NT2/D1 (cell line): ENCODE data around the gene TAF8.
"Not testable (repeated sequence)": the region's sequence is repeated elsewhere in the genome, so short reads cannot be mapped to it uniquely, and the experiment has no call there.

ENCODE experiments used
- DNase-seq: peaks from one replicate; pipeline ENCODE4 v3.0.0-alpha.2; 2011; ENCODE audit warnings: low read depth, low spot score
- H3K27me3 ChIP-seq: 2 replicates; pipeline ENCODE4 v1.6.0; 2011; ENCODE audit warnings: mild to moderate bottlenecking; ENCODE audit not compliant: insufficient read length, insufficient read depth
- H3K36me3 ChIP-seq: 2 replicates; pipeline ENCODE4 v1.6.1; 2011; ENCODE audit warnings: mild to moderate bottlenecking, low read length, mixed read lengths; ENCODE audit not compliant: insufficient read depth, insufficient read length
- H3K4me1 ChIP-seq: 2 replicates; pipeline ENCODE4 v1.5.1; 2011; ENCODE audit not compliant: insufficient read depth, insufficient read length
- H3K4me3 ChIP-seq: 2 replicates; pipeline ENCODE4 v1.5.1; 2011; ENCODE audit warnings: low read depth; ENCODE audit not compliant: insufficient read length
- H3K9ac ChIP-seq: 2 replicates; pipeline ENCODE4 v1.6.0; 2011; ENCODE audit warnings: low read depth; ENCODE audit not compliant: insufficient read length
- H3K9me3 ChIP-seq: 2 replicates; pipeline ENCODE4 v1.5.1; 2011; ENCODE audit warnings: mild to moderate bottlenecking, low read length; ENCODE audit not compliant: insufficient read depth
- SUZ12 ChIP-seq: IDR thresholded peaks from 2 replicates; pipeline ENCODE4 v1.6.1; 2011; ENCODE audit not compliant: insufficient read length, insufficient read depth; ENCODE audit errors: extremely low read depth
- YY1 ChIP-seq: IDR thresholded peaks from 2 replicates; pipeline ENCODE4 v1.6.1; 2011; ENCODE audit not compliant: insufficient read length, insufficient read depth
- ZNF274 ChIP-seq: IDR thresholded peaks from 2 replicates; pipeline ENCODE4 v1.6.1; 2011; ENCODE audit warnings: mild to moderate bottlenecking, low read depth, low read length

Gene TAF8, protein sequence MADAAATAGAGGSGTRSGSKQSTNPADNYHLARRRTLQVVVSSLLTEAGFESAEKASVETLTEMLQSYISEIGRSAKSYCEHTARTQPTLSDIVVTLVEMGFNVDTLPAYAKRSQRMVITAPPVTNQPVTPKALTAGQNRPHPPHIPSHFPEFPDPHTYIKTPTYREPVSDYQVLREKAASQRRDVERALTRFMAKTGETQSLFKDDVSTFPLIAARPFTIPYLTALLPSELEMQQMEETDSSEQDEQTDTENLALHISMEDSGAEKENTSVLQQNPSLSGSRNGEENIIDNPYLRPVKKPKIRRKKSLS

DNA sequence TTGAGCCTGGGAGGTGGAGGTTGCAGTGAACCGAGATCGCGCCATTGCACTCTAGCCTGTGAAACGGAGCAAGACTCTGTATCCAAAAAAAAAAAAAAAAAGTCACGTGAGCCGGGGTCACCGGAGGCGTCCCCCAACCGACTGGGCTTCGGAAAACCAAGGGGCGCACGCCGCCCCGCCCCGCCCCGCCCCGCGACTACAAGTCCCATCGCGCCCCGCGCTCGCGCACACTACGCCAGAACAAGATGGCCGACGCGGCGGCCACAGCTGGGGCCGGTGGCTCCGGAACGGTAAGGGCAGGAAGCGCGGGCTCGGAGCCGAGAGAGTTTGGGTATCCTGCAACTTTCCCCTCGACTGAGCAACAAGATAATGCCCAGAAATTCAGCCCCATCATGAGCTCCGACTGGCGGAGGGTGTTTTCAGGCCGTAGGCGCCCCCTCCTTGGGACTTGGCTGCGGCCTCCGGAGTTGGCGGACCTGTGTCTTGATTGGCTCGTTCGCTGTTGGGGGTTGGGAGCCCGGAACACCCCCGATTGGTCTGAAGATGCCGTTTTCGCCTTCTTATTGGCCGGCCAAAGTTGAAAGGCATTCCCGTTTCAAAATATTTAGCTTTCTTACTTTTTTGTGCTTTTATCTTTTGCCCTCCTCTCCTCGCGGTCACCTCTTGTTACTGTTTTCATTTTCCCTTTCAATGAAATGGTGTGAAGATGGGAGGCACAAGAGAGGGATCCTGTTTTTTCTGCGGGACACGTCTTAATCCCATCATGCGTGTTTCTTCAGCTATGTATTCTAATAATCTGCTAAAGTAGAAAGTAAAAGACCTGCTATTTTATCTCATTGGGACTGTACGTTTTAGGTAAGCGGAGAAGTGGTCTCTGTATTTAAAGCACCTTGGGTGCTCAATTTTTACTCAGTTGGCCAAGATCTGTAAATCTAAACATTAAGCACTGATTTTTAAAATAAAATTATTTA is at the start of gene TAF8:
TSS of gene TAF8 (plus strand) at position 228 of the 971 bp plus-strand sequence. CDS start at position 246, 18 bp downstream.
- Histone ChIP-seq H3K4me3 (peak within 1 kb of the TSS; percentile 86), H3K9me3 (no peaks in the 10 kb centered on the region), H3K4me1 (peaks cover 9% of the 10 kb centered on the region), H3K36me3 (peaks cover 24% of the 10 kb centered on the region), H3K27me3 (peaks cover 42% of the 10 kb centered on the region), H3K9ac (peak within 1 kb of the TSS; percentile 94)
- DNase-seq, result peak; percentile 79
- TF ChIP-seq YY1 (peak; percentile 86), SUZ12 (no peak), ZNF274 (no peak)

DNA sequence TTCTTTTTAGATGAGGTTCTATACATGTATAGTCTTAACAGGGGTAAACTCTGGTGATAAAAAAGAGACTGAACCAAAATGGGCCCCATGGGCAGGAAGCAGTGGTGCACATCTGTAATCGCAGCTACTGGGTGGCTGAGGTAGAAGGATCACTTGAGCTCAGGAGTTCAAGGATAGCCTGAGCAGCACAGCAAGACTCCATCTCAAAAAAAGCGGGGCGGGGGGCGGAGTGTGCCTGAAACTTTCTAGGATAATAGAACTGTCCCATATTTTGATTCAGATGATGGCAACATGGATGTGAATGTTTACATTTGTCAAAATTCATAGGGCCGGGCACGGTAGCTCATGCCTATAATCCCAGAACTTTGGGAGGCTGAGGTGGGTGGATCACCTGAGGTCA is 48.8 kb upstream of the TAF8 start:
- no peaks in the 10 kb centered on the region for H3K4me1 ChIP-seq
- H3K36me3 ChIP-seq, result no peaks in the 10 kb centered on the region
- no peak overlapping the region for H3K9ac ChIP-seq
- DNase-seq, result no peak
- H3K4me3 ChIP-seq, result no peak overlapping the region
- H3K9me3 ChIP-seq, result no peaks in the 10 kb centered on the region
- TF ChIP-seq ZNF274 (no peak), SUZ12 (no peak), YY1 (no peak)
- H3K27me3 ChIP-seq, result no peaks in the 10 kb centered on the region

DNA sequence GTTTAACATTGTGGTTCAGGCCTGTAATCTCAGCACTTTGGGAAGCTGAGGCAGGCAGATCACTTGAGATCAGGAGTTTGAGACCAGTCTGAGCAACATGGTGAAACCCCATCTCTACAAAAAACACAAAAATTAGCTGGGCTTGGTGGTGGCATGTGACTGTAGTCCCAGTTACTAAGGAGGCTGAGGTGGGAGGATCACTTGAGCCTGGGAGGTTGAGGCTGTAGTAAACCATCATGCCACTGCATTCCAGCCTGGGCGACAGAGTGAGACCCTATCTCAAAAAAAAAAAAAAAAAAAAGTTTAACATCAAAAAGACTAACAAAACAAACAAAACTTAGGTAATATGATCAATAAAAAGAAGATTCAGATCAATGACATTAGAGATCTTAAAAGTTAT is 46.7 kb upstream of the TAF8 start:
- H3K4me1 ChIP-seq, H3K36me3 ChIP-seq, H3K9ac ChIP-seq, H3K27me3 ChIP-seq, H3K9me3 ChIP-seq, DNase-seq, H3K4me3 ChIP-seq: not testable (repeated sequence)

DNA sequence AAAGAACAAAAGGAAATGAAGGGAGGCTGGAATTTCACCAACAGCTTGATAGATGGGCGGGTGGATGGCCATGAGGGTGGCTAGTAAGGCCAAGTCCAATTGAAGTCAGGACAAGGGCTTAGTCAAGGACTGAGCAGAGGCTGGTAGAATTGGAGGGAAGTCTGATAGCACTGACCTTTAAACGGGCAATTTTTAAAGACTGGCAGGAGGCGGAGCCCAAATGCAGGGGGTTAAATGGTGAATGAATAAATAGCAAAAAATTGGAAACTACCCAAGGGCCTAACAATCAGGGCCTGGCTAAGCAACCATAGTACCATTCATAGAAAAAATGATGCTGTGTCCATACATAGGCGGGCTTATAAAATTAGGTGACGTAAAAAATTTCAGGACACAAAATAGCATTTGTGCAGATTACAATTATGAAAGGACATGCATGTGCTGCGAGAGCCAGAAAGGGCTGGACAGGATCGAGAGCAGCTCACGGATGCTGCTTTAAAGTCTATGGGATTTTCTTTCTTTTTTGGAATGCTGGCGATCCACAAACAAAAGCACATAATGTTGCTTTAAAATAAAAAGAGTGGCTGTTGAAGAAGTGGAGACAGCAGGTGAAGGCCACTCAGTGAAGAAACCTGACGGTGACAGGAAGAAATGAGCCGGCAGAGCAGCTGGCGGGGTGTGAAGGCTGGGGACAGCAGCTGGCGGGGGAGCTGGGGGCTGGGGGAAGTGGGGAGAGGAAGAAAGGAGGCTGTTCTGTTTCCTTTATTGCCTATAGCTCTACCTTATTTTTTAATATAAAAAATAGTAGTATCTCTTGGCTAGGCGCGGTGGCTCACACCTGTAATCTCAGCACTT is 42.8 kb upstream of the TAF8 start:
- Histone ChIP-seq H3K9ac (no peak overlapping the region), H3K36me3 (no peaks in the 10 kb centered on the region), H3K4me1 (peaks cover 4% of the 10 kb centered on the region), H3K27me3 (no peaks in the 10 kb centered on the region), H3K4me3 (no peak overlapping the region), H3K9me3 (no peaks in the 10 kb centered on the region)
- TF ChIP-seq SUZ12 (no peak), YY1 (no peak), ZNF274 (no peak)
- no peak for DNase-seq

DNA sequence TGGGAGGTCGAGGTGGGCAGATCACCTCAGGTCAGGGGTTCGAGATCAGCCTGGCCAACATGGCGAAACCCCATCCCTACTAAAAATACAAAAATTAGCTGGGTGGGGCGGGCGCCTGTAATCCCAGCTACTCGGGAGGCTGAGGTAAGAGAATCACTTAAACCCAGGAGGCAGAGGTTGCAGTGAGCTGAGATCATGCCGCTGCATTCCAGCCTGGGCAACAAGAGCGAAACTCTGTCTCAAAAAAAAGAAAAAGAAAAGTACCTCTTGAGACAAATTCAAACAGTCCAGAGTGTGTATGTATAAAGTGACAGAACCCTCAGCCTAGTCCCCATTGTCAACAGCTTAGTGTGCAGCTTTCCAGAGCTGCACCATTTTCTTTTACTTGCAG is 42.2 kb upstream of the TAF8 start:
- not testable (repeated sequence) for H3K9ac ChIP-seq, H3K9me3 ChIP-seq, H3K4me1 ChIP-seq

DNA sequence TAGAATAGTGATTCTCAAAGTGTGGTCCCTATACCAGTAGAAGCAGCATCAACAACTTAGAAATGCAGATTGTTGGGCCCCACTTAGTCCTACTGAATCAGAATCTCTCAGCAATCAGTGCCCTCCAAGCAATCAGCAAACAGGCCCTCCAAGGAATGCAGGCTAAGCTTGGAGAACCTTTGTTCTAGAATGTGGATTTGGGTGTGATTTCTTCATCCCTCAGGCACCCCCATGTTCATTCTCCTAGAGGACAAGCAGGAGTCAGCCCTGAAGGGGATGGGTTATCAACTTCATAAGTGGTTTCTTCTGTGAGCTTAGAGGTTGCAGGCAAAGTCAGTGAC is 40.5 kb upstream of the TAF8 start:
- Histone ChIP-seq H3K36me3 (no peaks in the 10 kb centered on the region), H3K4me1 (peaks cover 4% of the 10 kb centered on the region), H3K9ac (no peak overlapping the region), H3K9me3 (no peaks in the 10 kb centered on the region), H3K27me3 (no peaks in the 10 kb centered on the region), H3K4me3 (no peak overlapping the region)
- TF ChIP-seq ZNF274 (no peak), YY1 (no peak), SUZ12 (no peak)
- no peak for DNase-seq

More for the DNA sequence above, 42.2 kb upstream of the TAF8 start:
- H3K36me3 ChIP-seq, H3K27me3 ChIP-seq, DNase-seq, H3K4me3 ChIP-seq: not testable (repeated sequence)
